ENCODE data around the gene SLC9A1.

- TF ChIP-seq, protein P1, sequence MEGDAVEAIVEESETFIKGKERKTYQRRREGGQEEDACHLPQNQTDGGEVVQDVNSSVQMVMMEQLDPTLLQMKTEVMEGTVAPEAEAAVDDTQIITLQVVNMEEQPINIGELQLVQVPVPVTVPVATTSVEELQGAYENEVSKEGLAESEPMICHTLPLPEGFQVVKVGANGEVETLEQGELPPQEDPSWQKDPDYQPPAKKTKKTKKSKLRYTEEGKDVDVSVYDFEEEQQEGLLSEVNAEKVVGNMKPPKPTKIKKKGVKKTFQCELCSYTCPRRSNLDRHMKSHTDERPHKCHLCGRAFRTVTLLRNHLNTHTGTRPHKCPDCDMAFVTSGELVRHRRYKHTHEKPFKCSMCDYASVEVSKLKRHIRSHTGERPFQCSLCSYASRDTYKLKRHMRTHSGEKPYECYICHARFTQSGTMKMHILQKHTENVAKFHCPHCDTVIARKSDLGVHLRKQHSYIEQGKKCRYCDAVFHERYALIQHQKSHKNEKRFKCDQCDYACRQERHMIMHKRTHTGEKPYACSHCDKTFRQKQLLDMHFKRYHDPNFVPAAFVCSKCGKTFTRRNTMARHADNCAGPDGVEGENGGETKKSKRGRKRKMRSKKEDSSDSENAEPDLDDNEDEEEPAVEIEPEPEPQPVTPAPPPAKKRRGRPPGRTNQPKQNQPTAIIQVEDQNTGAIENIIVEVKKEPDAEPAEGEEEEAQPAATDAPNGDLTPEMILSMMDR (IDR thresholded peaks at IDR 0.05; ENCODE audit: borderline replicate concordance, extremely low read depth, low read length, poor library complexity, severe bottlenecking) = peak; percentile 60
- TF ChIP-seq EZH2 (IDR thresholded peaks at IDR 0.05; ENCODE audit: borderline replicate concordance, low read depth, low read length, severe bottlenecking) = no peak
Measured at GRCh38 chr1:27111626-27112573, 43.0 kb downstream of the SLC9A1 start.

Measured in DND-41 (cell line).